Mucosa of gallbladder (tissue), 1 donor: ENCODE results near the gene IQCE. TPM values are rescaled to one million over a fixed set of nuclear protein-coding genes. Genes with fewer than 3 reads are reported as not detected.

Experiments used
- DNase-seq: peaks from one replicate; pipeline ENCODE4 v3.0.0-alpha.2; 2020; ENCODE audit warnings: low spot score
- total RNA-seq: library from RNA; stranded (reverse); gene quantifications from one replicate; pipeline ENCODE4 v1.2.1, GENCODE V29; 2021
- donor health status: DM: no; HTN: no; CAD: no.

IQCE gene
- total RNA-seq, 1 donor from 2014 or later = 36.1 TPM

- no peak for DNase-seq
Measured at GRCh38 chr7:2634267-2635145, 75.7 kb downstream of the IQCE start.

DNA sequence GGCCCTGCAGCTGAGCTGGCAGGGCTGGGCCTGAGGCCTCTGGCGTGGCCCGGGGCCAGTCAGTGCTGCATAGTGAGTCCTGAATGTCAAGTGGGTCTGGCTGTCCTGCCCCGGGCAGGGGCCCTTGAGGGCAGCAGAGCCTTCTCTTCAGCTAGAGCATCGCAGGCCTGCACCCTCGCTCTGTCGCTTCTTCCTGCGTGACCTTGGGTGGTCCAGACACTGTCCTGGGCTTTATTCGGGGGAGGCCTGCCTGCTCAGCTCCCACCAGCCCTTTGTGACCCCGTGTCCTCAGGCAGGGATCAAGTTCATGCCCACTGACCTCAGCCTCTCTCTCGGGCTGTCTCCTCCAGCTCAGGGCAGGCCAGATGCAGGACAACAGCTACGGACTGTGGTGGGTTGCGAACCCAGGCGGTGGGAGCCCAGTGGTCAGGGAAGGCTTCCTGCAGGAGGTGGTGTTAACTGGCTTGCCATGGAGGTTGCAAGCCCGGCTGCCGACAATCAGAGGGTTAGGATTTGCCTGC is 76.4 kb downstream of the IQCE start:
- no peak for DNase-seq

- no peak for DNase-seq
Measured at GRCh38 chr7:2635810-2636701, 77.3 kb downstream of the IQCE start.

DNA sequence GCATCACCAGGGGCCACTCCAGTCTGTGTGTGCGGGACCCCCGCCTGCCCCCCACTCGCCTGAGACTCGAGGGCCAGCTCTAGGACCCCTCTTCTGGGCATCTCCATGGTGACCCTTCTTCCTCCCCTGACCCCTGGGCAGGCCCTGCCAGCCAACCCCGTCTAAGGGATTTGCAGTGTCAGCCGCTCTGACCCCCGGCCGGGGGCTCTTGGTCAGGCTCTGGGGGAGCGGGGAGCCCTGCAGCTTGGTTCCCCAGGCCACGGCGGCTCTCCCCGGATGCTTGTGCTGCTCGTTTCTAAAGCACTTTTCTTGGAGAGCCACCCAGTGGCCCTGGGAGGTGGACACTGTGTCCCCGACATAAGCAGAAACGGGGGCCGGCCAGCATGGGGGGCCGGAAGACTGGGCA is 78.3 kb downstream of the IQCE start:
- DNase-seq = no peak

- DNase-seq = peak; percentile 65
Measured at GRCh38 chr7:2637505-2638223, 78.9 kb downstream of the IQCE start.

DNA sequence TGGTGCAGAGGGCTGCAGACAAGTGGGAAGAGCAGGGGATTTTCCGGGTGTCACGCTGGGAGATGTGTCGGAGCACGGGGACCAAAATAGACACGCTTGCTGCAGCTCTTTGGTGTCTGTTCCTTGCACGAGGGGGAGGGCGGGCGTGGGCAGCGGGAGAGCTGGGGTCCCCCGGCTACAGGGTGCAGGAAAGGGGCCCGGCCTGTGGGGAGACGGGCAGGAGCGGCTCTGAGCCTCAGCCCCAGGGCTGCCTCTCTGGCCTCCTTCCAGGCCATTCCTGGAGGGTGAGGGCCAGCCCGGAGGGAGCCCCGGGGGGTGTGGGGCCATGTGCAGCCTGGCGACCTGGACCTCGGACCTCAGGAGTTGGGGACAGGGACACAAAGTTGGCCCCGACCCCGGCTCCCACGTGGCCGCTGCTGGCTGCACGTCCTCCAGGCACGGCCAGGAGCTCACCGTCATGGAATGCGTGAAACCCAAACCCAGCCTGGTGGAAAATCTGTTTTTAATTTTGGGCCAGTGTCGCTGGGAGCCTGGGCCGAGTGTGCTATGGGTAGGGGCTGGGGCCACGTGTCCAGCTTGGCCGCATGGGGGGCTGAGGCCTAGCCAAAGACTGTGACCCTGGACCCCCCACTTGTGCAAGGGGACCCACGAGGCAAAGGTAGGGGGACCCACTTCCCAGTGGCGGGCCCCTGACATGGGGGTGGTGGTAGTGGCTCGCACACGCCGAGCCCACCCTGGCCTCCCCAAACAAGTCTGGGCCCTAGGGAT is 79.6 kb downstream of the IQCE start:
- no peak for DNase-seq

GRCh38 chr7:2639181-2639681 is 80.5 kb downstream of the IQCE start:
- no peak for DNase-seq

DNA sequence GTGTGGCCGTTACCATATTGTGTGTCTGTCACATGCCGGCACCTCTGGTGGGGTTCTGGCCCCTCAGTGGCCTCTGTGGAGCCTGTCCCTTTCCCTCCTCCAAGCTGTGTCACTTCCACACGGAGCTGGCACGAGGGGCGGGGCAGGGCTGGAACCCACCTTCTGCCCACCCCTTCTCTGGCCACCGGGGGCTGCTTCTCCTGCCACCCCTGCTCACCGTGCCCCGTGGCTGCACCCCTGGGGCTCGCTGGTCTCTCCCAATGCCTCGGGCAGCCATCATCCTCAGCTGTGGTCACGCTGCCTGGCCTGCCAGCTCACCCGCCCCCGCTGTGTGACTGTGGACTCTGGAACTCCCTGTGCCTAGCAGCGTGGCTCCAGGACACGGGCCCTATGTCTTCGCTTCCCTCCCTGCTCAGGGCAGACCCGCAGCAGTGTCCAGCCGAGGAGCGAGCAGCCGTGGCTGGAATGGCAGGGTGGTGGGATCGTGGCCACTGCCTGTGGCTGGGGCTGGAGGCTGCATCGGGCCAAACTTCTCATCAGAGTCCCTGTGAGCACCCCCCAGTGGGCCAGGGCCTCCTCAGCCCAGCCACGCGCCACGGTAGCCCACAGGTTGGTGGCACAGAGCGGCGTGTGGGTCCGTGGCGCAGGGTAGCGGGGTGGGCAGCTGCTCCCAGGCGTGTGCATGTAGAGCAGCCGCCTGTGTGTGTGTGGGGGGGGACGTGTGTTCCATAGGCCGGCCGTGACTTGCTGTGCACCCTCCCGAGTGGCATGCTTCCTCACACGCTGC is 81.1 kb downstream of the IQCE start:
- no peak for DNase-seq

DNA sequence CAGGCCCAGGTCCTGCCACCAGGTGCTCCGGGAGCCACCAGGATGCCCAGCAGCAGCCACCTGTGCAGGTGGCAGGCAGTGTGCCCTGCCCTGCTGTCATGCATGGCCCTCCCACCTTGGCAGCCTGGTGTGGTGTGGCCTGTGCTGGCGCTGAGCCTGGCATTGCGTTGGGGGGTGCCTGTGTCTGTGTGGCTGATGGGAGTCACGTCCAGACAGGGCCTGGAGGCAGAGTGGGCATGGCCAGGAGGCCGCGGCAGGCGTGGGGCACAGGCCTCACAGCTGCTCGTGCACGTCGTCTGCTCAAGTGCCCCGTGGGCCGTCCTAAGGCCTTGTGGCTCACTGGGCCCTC is 81.7 kb downstream of the IQCE start:
- DNase-seq = no peak

- DNase-seq = no peak
Measured at GRCh38 chr7:2640846-2641316, 82.1 kb downstream of the IQCE start.

GRCh38 chr7:2641406-2642393 is 82.9 kb downstream of the IQCE start:
- peak; percentile 93 for DNase-seq

DNA sequence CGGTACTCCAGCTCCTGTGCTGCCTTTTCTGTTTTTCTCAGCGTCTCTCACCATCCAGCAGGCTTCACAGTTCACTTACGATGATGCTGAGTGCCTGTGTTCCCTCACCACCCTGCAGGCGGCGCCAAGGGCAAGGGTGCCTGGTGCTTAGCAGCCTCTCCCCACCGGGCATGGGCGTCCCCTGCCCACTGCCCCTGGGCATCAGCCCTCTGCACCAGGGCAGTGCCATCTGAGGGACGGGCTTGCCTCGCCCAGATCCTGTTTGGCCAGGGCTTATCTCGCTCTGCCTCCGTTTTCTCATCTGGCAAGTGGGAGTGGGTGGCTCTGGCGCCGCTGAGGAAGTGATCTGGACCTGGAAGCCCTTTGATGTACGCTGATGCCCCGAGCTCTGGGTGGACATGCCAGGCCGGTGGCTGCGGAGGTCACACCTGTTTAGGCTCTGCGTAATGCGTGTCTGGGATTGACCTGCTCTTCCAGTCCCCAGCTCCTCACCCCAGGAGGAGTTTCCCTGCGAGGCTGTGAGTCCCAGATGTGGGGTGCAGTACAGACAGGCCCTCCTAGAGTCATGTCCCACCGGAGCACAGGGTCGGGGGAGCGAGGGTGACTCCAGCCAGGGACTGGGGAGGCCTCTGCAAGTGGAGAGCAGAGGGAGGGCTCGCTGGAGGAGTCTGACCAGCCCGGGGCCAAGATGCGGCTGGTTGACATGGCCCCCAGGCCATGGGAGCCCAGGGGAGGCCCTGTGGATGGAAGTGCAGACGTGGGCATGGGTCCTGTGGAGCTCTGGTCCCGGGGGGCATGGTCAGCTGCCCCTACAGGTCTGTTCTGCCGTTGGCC is 84.8 kb downstream of the IQCE start:
- DNase-seq = no peak

GRCh38 chr7:2644220-2644561 is 85.4 kb downstream of the IQCE start:
- DNase-seq = no peak

- no peak for DNase-seq
Measured at GRCh38 chr7:2644562-2645273, 85.9 kb downstream of the IQCE start.

- DNase-seq = no peak
Measured at GRCh38 chr7:2645274-2645868, 86.6 kb downstream of the IQCE start.

DNA sequence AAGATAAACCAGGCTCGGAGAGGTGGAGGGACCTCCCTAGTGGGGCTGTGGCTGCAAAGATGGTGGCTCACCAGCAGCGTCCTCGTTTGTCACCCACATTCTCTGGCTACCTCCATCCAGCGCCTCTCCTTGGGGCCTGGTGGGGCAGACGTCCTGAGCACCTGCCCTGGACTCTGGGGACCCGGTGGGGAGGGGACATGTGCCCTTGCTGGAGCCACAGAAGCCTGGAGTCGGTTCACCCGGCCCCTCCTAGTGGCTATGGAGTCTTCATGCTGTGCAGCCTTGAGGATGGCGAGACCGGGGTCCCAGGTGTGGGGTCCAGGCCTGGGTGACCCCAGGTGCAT is 87.5 kb downstream of the IQCE start:
- no peak for DNase-seq
